ENCODE results near the gene PDAP1. TPM values are rescaled to one million over a fixed set of nuclear protein-coding genes. Genes with fewer than 3 reads are reported as not detected.

The PDAP1 gene
- total RNA-seq, 4 donors from 2014 or later: 85.9 to 116 (median 99.9) TPM

GRCh38 chr7:99455874-99456273 lies 47.5 kb upstream of the PDAP1 start:
- Histone ChIP-seq H3K4me3 (no peak overlapping the region), H3K9me3 (no peaks in the 10 kb centered on the region), H3K27me3 (no peaks in the 10 kb centered on the region), H3K27ac (replicated peaks in 1 of 4) (no peak overlapping the region), H3K4me1 (peaks cover 13 to 23% (median 19%) of the 10 kb centered on the region in 4 donors), H3K36me3 (peaks cover 56 to 98% (median 97%) of the 10 kb centered on the region in 4 donors)
- no peak for DNase-seq (ENCODE audit: extremely low spot score)
- 79% methylated on average over 9 of the region's 9 CpGs for WGBS
- intact Hi-C loops (cut with DNase I): no loop called here
- no peak for TF ChIP-seq EP300 (IDR thresholded peaks at IDR 0.05)
- no peak for TF ChIP-seq CTCF (IDR thresholded peaks at IDR 0.05)
- TF ChIP-seq POLR2A (IDR thresholded peaks at IDR 0.05; ENCODE audit: low read depth): no peak
- no peak for TF ChIP-seq POLR2AphosphoS5 (IDR thresholded peaks at IDR 0.05)

- Histone ChIP-seq H3K36me3 (peaks cover 66 to 100% (median 100%) of the 10 kb centered on the region in 4 donors), H3K4me1 (peaks cover 0 to 13% (median 3%) of the 10 kb centered on the region in 4 donors), H3K27me3 (no peaks in the 10 kb centered on the region), H3K27ac (replicated peaks in 1 of 4) (no peak overlapping the region), H3K4me3 (no peak overlapping the region), H3K9me3 (no peaks in the 10 kb centered on the region)
- no peak for DNase-seq (ENCODE audit: extremely low spot score)
- 75% methylated on average over 7 of the region's 11 CpGs for WGBS
- intact Hi-C loops (cut with DNase I): no loop called here
- TF ChIP-seq EP300 (IDR thresholded peaks at IDR 0.05): no peak
- no peak for TF ChIP-seq POLR2A (IDR thresholded peaks at IDR 0.05; ENCODE audit: low read depth)
- no peak for TF ChIP-seq POLR2AphosphoS5 (IDR thresholded peaks at IDR 0.05)
- TF ChIP-seq CTCF (IDR thresholded peaks at IDR 0.05): no peak
Measured at GRCh38 chr7:99453105-99453504, 44.7 kb upstream of the PDAP1 start.

- H3K4me3 ChIP-seq: no peak overlapping the region
- peaks cover 68 to 100% (median 100%) of the 10 kb centered on the region in 4 donors for H3K36me3 ChIP-seq
- peaks cover 0 to 13% (median 2%) of the 10 kb centered on the region in 4 donors for H3K4me1 ChIP-seq
- no peaks in the 10 kb centered on the region for H3K9me3 ChIP-seq
- WGBS: 93% methylated on average over 7 of the region's 13 CpGs
- intact Hi-C loops (cut with DNase I): no loop called here
- H3K27me3 ChIP-seq: no peaks in the 10 kb centered on the region
- no peak for TF ChIP-seq EP300 (IDR thresholded peaks at IDR 0.05)
- no peak for TF ChIP-seq POLR2AphosphoS5 (IDR thresholded peaks at IDR 0.05)
- TF ChIP-seq POLR2A (IDR thresholded peaks at IDR 0.05; ENCODE audit: low read depth): no peak
- no peak for TF ChIP-seq CTCF (IDR thresholded peaks at IDR 0.05)
- H3K27ac ChIP-seq (replicated peaks in 1 of 4): no peak overlapping the region
- no peak for DNase-seq (ENCODE audit: extremely low spot score)
Measured at GRCh38 chr7:99452541-99452940, 44.1 kb upstream of the PDAP1 start.

- Histone ChIP-seq H3K4me3 (no peak overlapping the region), H3K27me3 (no peaks in the 10 kb centered on the region), H3K9me3 (no peaks in the 10 kb centered on the region), H3K27ac (replicated peaks in 1 of 4) (no peak overlapping the region), H3K36me3 (peaks cover 64 to 100% (median 98%) of the 10 kb centered on the region in 4 donors), H3K4me1 (peaks cover 0 to 13% (median 2%) of the 10 kb centered on the region in 4 donors)
- TF ChIP-seq POLR2A (IDR thresholded peaks at IDR 0.05; ENCODE audit: low read depth) (no peak), CTCF (IDR thresholded peaks at IDR 0.05) (no peak), POLR2AphosphoS5 (IDR thresholded peaks at IDR 0.05) (no peak), EP300 (IDR thresholded peaks at IDR 0.05) (no peak)
- DNase-seq (ENCODE audit: extremely low spot score): no peak
- intact Hi-C loops (cut with DNase I): no loop called here
- WGBS: 85% methylated on average over 7 of the region's 8 CpGs
Measured at GRCh38 chr7:99451936-99452335, 43.5 kb upstream of the PDAP1 start.

- no peak for DNase-seq (ENCODE audit: extremely low spot score)
- WGBS: 88% methylated on average over 5 of the region's 5 CpGs
- no peak for TF ChIP-seq POLR2AphosphoS5 (IDR thresholded peaks at IDR 0.05)
- TF ChIP-seq EP300 (IDR thresholded peaks at IDR 0.05): no peak
- no peak for TF ChIP-seq CTCF (IDR thresholded peaks at IDR 0.05)
- TF ChIP-seq POLR2A (IDR thresholded peaks at IDR 0.05; ENCODE audit: low read depth): no peak
Measured at GRCh38 chr7:99449326-99449725, 40.9 kb upstream of the PDAP1 start.

More at GRCh38 chr7:99449326-99449725, 40.9 kb upstream of the PDAP1 start:
- no peaks in the 10 kb centered on the region for H3K9me3 ChIP-seq
- H3K36me3 ChIP-seq: peaks cover 68 to 100% (median 94%) of the 10 kb centered on the region in 4 donors
- peaks cover 0 to 13% (median 0%) of the 10 kb centered on the region in 4 donors for H3K4me1 ChIP-seq
- intact Hi-C loops (cut with DNase I): no loop called here
- H3K4me3 ChIP-seq: no peak overlapping the region
- H3K27ac ChIP-seq (replicated peaks in 1 of 4): no peak overlapping the region
- H3K27me3 ChIP-seq: no peaks in the 10 kb centered on the region
